ENCODE measurements around the gene TMEM151A. TPM values are rescaled to one million over a fixed set of nuclear protein-coding genes. Genes with fewer than 3 reads are reported as not detected.

TMEM151A gene
- total RNA-seq, 1 donor from 2014 or later = not detected

DNA sequence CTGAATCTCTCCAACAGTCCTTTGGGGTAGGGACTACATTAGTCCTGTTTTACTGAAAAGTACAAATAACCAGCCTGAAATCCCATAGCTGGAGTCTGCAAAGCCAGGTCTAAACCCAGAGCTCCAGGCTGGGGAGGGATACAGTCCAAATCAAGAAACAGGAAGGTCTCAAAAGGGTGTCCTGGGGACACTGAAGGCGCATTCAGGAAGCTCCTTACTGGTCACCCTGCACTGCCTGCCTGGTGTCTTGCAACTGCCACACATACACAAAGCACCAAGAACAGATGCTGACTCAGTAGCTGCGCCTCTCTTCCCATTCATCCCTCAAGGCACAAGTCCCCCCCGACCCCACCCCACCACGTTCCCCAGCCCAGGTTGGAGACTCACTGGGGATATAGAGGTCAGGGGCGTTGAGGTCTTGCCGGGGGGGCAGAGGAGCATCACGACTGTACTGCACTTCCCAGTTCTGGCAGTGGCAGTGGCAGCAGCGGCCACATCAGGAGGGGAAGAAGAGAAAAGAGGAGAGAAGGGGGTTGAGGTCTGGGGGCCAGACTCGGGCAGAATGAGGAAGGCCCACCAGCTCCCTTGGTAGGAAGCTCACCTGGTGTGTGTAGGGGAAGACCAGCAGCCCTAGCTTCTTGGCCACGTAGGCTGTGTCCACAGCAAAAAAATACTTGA lies 4.3 kb upstream of the TMEM151A start:
- H3K4me1 ChIP-seq = peaks cover 56% of the 10 kb centered on the region
- DNase-seq = no peak
- TF ChIP-seq, protein P1, sequence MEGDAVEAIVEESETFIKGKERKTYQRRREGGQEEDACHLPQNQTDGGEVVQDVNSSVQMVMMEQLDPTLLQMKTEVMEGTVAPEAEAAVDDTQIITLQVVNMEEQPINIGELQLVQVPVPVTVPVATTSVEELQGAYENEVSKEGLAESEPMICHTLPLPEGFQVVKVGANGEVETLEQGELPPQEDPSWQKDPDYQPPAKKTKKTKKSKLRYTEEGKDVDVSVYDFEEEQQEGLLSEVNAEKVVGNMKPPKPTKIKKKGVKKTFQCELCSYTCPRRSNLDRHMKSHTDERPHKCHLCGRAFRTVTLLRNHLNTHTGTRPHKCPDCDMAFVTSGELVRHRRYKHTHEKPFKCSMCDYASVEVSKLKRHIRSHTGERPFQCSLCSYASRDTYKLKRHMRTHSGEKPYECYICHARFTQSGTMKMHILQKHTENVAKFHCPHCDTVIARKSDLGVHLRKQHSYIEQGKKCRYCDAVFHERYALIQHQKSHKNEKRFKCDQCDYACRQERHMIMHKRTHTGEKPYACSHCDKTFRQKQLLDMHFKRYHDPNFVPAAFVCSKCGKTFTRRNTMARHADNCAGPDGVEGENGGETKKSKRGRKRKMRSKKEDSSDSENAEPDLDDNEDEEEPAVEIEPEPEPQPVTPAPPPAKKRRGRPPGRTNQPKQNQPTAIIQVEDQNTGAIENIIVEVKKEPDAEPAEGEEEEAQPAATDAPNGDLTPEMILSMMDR (IDR thresholded peaks at IDR 0.05; ENCODE audit: borderline replicate concordance) = no peak
- intact Hi-C loops (cut with micrococcal nuclease) = no loop called here
- H3K27me3 ChIP-seq (ENCODE audit: low read depth) = peaks cover 20% of the 10 kb centered on the region
- H3K9me3 ChIP-seq (replicated peaks) = no peaks in the 10 kb centered on the region
- peak overlapping the region; percentile 92 for H3K4me3 ChIP-seq
- peaks cover 4% of the 10 kb centered on the region for H3K36me3 ChIP-seq
- H3K27ac ChIP-seq (replicated peaks) = no peak overlapping the region

DNA sequence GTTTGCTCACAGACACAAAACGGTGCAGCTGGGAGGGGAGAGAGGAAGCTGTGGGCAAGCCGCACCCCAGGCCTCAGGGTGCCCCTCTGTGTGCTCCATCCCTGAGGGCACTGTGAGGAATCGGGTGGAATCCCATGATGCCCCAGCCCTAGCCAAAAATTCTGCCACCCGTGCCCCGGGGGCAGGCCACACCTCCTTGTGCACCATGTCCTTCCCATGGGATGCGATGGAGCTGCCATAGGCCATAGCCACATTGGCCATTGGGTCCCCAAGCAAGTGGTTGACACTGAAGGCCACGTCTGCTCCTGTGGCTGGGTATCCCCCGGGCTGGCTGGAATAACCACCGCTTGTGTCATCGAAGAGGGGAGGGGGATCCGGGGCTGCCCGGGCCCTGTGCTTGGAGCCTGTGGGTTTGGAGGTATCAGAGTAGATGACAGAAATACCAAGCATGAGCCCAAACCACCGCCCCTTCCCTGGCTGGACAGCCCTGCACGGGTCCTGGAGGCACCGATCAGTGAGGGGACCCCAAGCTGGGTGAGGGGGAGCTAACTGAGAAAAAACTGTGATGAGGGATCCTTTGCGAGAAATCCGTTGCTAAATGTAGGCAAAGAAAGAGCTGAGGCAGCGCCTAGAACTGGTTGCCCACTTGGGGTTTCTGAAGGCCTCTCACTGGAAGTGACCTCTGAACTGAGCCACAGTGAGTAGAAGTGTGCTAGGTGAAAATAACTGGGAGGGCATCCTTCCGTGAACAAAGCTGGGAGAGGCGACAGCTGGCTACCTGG lies 3.6 kb upstream of the TMEM151A start:
- Histone ChIP-seq H3K4me3 (peak overlapping the region; percentile 92), H3K9me3 (replicated peaks) (no peaks in the 10 kb centered on the region), H3K36me3 (peaks cover 4% of the 10 kb centered on the region), H3K4me1 (peaks cover 50% of the 10 kb centered on the region), H3K27ac (replicated peaks) (peak overlapping the region; percentile 97), H3K27me3 (ENCODE audit: low read depth) (peaks cover 27% of the 10 kb centered on the region)
- DNase-seq = no peak
- TF ChIP-seq, protein P1 (IDR thresholded peaks at IDR 0.05; ENCODE audit: borderline replicate concordance) = no peak
- intact Hi-C loops (cut with micrococcal nuclease) = no loop called here

DNA sequence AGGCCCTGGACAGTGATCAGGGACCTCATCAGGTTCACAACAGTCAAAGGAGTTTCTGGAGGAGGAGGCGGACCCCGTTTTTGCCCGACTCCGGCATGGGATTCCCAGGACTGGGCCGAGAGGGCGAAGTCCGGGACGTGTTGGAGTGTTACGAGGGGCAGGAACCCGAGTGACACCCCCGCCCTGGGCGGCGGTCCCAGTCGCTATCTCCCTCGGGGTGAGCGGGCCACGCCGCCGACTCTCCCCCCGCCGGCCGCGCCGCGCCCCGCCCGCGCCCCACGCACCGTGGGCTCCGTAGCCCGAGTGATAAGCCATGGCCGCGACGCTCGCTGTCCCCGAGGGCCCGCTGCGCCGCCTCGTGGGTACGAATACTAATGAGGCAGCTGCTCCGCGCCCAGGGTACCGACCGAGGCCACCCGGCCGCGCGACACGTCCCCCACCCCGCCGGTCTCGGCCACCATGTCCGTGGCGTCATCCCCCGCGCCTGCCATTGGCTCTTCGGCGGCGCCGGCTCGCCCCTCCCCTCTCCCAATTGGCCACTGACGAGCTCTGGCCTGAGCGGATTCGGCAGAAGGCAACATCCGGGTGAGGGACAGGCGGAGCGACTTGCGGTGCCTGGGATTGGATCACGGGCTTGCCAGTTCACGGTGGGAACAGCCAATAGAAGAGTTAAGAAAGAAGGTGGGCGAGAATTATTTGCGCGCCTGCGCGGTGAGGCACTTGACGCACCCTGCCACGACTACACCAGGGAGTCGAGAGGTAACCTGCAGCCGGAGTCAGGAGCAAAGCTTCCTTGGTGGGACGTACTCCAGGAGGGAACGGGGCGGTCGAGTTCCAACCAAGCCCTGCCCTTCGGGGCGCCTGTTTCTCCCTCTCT lies 2.8 kb upstream of the TMEM151A start, which contains the start of gene YIF1A:
TSS of gene YIF1A (minus strand) at position 473 of the 877 bp plus-strand sequence. CDS start at position 315, 158 bp downstream.
- peak; percentile 99 for DNase-seq
- intact Hi-C loops (cut with micrococcal nuclease) = no loop called here
- TF ChIP-seq, protein P1 (IDR thresholded peaks at IDR 0.05; ENCODE audit: borderline replicate concordance) = peak; percentile 13
- H3K27me3 ChIP-seq (ENCODE audit: low read depth) = peaks cover 35% of the 10 kb centered on the region
- H3K4me3 ChIP-seq = peak within 1 kb of the TSS; percentile 92
- H3K9me3 ChIP-seq (replicated peaks) = no peaks in the 10 kb centered on the region
- H3K27ac ChIP-seq (replicated peaks) = peak within 1 kb of the TSS; percentile 97
- peaks cover 4% of the 10 kb centered on the region for H3K36me3 ChIP-seq
- H3K4me1 ChIP-seq = peaks cover 50% of the 10 kb centered on the region

DNA sequence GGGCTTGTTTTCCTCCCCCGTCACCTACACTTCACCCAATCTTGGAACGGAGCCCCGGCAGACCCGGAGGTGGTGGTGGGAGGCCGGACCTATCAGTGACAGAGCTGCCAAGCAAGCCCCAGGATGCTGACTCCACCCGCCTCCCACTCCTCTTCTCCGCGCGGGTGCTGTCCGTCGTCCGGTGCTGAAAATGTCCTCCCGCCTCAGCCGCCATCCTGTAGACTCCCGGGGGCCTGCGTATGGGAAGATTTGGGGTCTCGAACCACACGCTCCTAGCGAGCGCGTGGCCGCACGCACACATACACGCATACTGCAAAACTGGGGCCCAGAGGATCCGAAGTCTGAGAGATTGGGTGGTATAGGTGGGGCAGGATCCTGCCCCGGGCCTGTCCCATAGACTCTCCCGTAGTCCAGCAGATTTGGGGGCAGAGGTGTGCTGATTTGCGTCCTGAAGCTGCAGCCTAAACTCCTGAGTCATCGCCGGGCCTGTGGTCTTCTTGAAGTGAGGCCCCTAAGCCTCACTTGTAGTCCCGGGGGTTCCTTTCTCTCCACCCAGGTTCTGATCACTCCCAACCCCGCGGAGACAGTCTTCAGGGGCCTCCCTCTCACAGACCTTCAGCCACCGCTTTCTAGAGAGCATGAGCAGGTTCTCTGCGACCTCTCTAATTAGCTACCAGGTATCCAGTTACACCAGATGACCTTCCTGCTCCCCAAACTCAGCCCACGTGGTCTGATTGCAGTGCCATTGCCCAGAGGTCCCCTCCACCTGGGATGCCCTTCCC lies 2.0 kb upstream of the TMEM151A start:
- Histone ChIP-seq H3K27me3 (ENCODE audit: low read depth) (peaks cover 44% of the 10 kb centered on the region), H3K4me3 (peak overlapping the region; percentile 92), H3K4me1 (peaks cover 50% of the 10 kb centered on the region), H3K27ac (replicated peaks) (peak overlapping the region; percentile 97), H3K36me3 (no peaks in the 10 kb centered on the region), H3K9me3 (replicated peaks) (no peaks in the 10 kb centered on the region)
- intact Hi-C loops (cut with micrococcal nuclease) = no loop called here
- TF ChIP-seq, protein P1 (IDR thresholded peaks at IDR 0.05; ENCODE audit: borderline replicate concordance) = no peak
- peak; percentile 65 for DNase-seq

DNA sequence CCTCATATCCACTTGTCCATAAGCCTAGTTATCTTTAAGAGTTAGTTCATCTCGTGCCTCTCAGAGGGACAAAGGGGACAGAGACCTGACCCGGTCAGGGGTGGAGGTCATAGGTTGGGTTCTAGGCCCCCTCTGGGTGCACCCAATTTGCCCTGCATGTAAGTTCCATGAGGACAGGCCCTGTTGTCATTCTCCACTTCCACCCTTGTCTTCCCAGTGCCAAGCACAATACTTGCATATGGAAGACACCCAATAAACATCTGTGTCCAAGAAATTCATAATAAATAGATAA lies 1.4 kb upstream of the TMEM151A start:
- Histone ChIP-seq H3K4me3 (no peak overlapping the region), H3K4me1 (peaks cover 46% of the 10 kb centered on the region), H3K27ac (replicated peaks) (no peak overlapping the region), H3K27me3 (ENCODE audit: low read depth) (peaks cover 49% of the 10 kb centered on the region), H3K36me3 (no peaks in the 10 kb centered on the region), H3K9me3 (replicated peaks) (no peaks in the 10 kb centered on the region)
- intact Hi-C loops (cut with micrococcal nuclease) = no loop called here
- no peak for DNase-seq
- TF ChIP-seq, protein P1 (IDR thresholded peaks at IDR 0.05; ENCODE audit: borderline replicate concordance) = no peak

Measured in left ventricle myocardium inferior (tissue), 1 donor.